ENCODE data around the gene MPC2.

DNA sequence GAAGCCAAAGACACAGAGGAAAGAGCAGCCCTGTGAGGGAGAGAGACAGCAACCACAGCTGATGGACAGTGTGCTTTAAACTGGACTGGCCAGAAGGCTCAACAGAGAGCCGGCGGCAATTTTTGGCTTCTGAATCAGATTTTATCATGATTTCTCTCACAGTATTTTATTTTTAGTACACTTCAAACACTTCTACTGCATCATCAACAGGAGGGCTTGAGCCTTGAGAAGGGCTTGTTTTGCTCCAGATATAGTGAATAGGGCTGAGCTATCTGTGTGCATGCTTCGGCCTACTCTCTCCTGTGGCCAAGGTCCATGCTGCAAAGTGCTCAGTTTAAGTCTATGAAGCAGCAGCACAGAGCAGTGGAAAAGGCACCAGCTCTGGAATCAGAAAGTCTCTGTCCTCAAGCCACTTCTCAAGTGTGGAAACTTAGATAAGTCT is 56.3 kb downstream of the MPC2 start:
- no peak for TF ChIP-seq EP300 (IDR thresholded peaks at IDR 0.05)
- no peak for TF ChIP-seq POLR2A (IDR thresholded peaks at IDR 0.05)
- TF ChIP-seq, protein P1, sequence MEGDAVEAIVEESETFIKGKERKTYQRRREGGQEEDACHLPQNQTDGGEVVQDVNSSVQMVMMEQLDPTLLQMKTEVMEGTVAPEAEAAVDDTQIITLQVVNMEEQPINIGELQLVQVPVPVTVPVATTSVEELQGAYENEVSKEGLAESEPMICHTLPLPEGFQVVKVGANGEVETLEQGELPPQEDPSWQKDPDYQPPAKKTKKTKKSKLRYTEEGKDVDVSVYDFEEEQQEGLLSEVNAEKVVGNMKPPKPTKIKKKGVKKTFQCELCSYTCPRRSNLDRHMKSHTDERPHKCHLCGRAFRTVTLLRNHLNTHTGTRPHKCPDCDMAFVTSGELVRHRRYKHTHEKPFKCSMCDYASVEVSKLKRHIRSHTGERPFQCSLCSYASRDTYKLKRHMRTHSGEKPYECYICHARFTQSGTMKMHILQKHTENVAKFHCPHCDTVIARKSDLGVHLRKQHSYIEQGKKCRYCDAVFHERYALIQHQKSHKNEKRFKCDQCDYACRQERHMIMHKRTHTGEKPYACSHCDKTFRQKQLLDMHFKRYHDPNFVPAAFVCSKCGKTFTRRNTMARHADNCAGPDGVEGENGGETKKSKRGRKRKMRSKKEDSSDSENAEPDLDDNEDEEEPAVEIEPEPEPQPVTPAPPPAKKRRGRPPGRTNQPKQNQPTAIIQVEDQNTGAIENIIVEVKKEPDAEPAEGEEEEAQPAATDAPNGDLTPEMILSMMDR (IDR thresholded peaks at IDR 0.05) = no peak
